K562 (cell line): Measurements from ENCODE around the gene BORCS5.

Experiments used
- CBFA2T3 ChIP-seq: fragments of 450-650 bp; IDR thresholded peaks from 2 replicates; pipeline ENCODE4 v1.6.1; 2017
- ETV6 ChIP-seq, 3 experiments: fragments of 150-350 bp in 1 of 3; sonication (generic) in 1 of 3; formaldehyde crosslinking in 1 of 3; IDR thresholded peaks; 2 replicates each; pipeline versions ENCODE4 v1.6.1 to v1.8.0; 2014 to 2022; ENCODE audit warnings: borderline replicate concordance in 2 of 3, low read depth in 2 of 3, antibody characterized with exemption in 1 of 3, low read length in 1 of 3, mild to moderate bottlenecking in 1 of 3, missing genetic modification reagents in 1 of 3
- TCF7 ChIP-seq: sonication (generic); IDR thresholded peaks from 2 replicates; pipeline ENCODE4 v1.6.1; 2016; ENCODE audit warnings: antibody characterized with exemption, borderline replicate concordance
- ZNF354B ChIP-seq: fragments of 250-450 bp; sonication (Bioruptor Pico); IDR thresholded peaks from 2 replicates; pipeline ENCODE4 v1.4.0; 2020

- TF ChIP-seq CBFA2T3 = no peak
- no peak for TF ChIP-seq ZNF354B (CRISPR knock-in tag)
- no peak for TF ChIP-seq TCF7
- no peak for TF ChIP-seq ETV6 (IDR thresholded peaks at IDR 0.05; ENCODE audit: borderline replicate concordance in 1 of 2, low read depth in 2 of 2, low read length in 1 of 2)
- no peak for TF ChIP-seq ETV6 (CRISPR knock-in tag; IDR thresholded peaks at IDR 0.05; ENCODE audit: borderline replicate concordance)
These were observed 25.6 kb upstream of the BORCS5 start for GRCh38 chr12:12331244-12331771.
